NCI-H345 (cell line): ENCODE results near the gene TMEM184A.
"Not testable (repeated sequence)": the region's sequence is repeated elsewhere in the genome, so short reads cannot be mapped to it uniquely, and the experiment has no call there.

ENCODE experiments used
- DNase-seq: peaks from one replicate; lab custom pipeline; 2025; lab: John Stamatoyannopoulos, UW

TMEM184A gene

GRCh38 chr7:1523208-1523607 is 32.8 kb downstream of the TMEM184A start:
- no peak for DNase-seq

GRCh38 chr7:1521456-1521855 is 34.5 kb downstream of the TMEM184A start:
- DNase-seq: no peak

- DNase-seq: no peak
Measured at GRCh38 chr7:1520539-1521234, 35.3 kb downstream of the TMEM184A start.

GRCh38 chr7:1519322-1519922 is 36.6 kb downstream of the TMEM184A start:
- DNase-seq: not testable (repeated sequence)

GRCh38 chr7:1516586-1517251 is 39.3 kb downstream of the TMEM184A start:
- DNase-seq: no peak

GRCh38 chr7:1515509-1515967 is 40.5 kb downstream of the TMEM184A start:
- not testable (repeated sequence) for DNase-seq

GRCh38 chr7:1514995-1515401 is 41.0 kb downstream of the TMEM184A start:
- no peak for DNase-seq

GRCh38 chr7:1514407-1514806 is 41.6 kb downstream of the TMEM184A start:
- no peak for DNase-seq

- DNase-seq: no peak
Measured at GRCh38 chr7:1513657-1514095, 42.3 kb downstream of the TMEM184A start.

- DNase-seq: no peak
Measured at GRCh38 chr7:1512781-1513656, 43.0 kb downstream of the TMEM184A start.

GRCh38 chr7:1511444-1512422 is 44.3 kb downstream of the TMEM184A start:
- no peak for DNase-seq

- no peak for DNase-seq
Measured at GRCh38 chr7:1510780-1511154, 45.2 kb downstream of the TMEM184A start.

GRCh38 chr7:1509226-1509625 is 46.8 kb downstream of the TMEM184A start:
- DNase-seq: no peak

- no peak for DNase-seq
Measured at GRCh38 chr7:1508277-1508758, 47.7 kb downstream of the TMEM184A start.

- peak; percentile 39 for DNase-seq
Measured at GRCh38 chr7:1505731-1506550, 50.1 kb downstream of the TMEM184A start.

GRCh38 chr7:1503816-1504775 is 51.9 kb downstream of the TMEM184A start, which contains the start of gene INTS1:
TSS of gene INTS1 (minus strand) at chr7:1504389. CDS start at chr7:1503960, 429 bp downstream.
- DNase-seq: peak; percentile 95

GRCh38 chr7:1503390-1503789 is 52.6 kb downstream of the TMEM184A start:
- DNase-seq: no peak

GRCh38 chr7:1502845-1503244 is 53.2 kb downstream of the TMEM184A start:
- DNase-seq: no peak
